ENCODE results near the gene CNTN4. TPM values are rescaled to one million over a fixed set of nuclear protein-coding genes. Genes with fewer than 3 reads are reported as not detected.

The CNTN4 gene
- polyA plus RNA-seq, 3 donors, result 28.0 to 30.2 (median 29.7) TPM

- no peak for DNase-seq
Measured at GRCh38 chr3:3087716-3088465, 989.2 kb downstream of the CNTN4 start.

- DNase-seq, result no peak
Measured at GRCh38 chr3:3089017-3089416, 990.4 kb downstream of the CNTN4 start.

- DNase-seq, result no peak
Measured at GRCh38 chr3:3097958-3098357, 999.3 kb downstream of the CNTN4 start.

GRCh38 chr3:3101660-3102458, 1003.2 kb downstream of the CNTN4 start:
- no peak for DNase-seq

GRCh38 chr3:3102751-3103150, 1004.1 kb downstream of the CNTN4 start:
- DNase-seq, result no peak

- DNase-seq, result no peak
Measured at GRCh38 chr3:3105246-3105645, 1006.6 kb downstream of the CNTN4 start.

GRCh38 chr3:3105815-3106214, 1007.1 kb downstream of the CNTN4 start:
- DNase-seq, result no peak

GRCh38 chr3:3107181-3107580, 1008.5 kb downstream of the CNTN4 start:
- DNase-seq, result no peak
